GM12891 (cell line): ENCODE measurements around the gene EHD4.

Experiments
- DNase-seq: peaks from one replicate; pipeline ENCODE4 v3.0.0; 2011; ENCODE audit warnings: low spot score; ENCODE audit not compliant: insufficient read length
- FAIRE-seq: peaks from 2 replicates; lab custom pipeline; 2011; peaks lifted over from hg19 to GRCh38; lab: Jason Lieb, UNC
- PAX5 ChIP-seq: IDR thresholded peaks from 2 replicates; pipeline ENCODE4 v1.6.1; 2011; ENCODE audit warnings: low read length, moderate library complexity, mild to moderate bottlenecking; ENCODE audit not compliant: insufficient read depth, severe bottlenecking
- POLR2A ChIP-seq: IDR thresholded peaks from 2 replicates; pipeline ENCODE4 v1.6.1; 2011; ENCODE audit warnings: low read depth, low read length, control low read depth
- POLR2AphosphoS5 ChIP-seq: IDR thresholded peaks from 2 replicates; pipeline ENCODE4 v1.6.1; 2011; ENCODE audit warnings: low read depth, low read length, control low read depth
- POU2F2 ChIP-seq: IDR thresholded peaks from 2 replicates; pipeline ENCODE4 v1.6.1; 2011; ENCODE audit warnings: low read depth, mild to moderate bottlenecking, control low read depth, low read length, moderate library complexity
- SPI1 ChIP-seq: IDR thresholded peaks from 2 replicates; pipeline ENCODE4 v1.6.1; 2011; ENCODE audit warnings: low read depth, low read length, control low read depth
- TAF1 ChIP-seq: IDR thresholded peaks from 2 replicates; pipeline ENCODE4 v1.6.1; 2011; ENCODE audit warnings: low read depth, low read length, control low read depth

Gene EHD4

GRCh38 chr15:41987246-41987924 lies 15.0 kb upstream of the EHD4 start:
- DNase-seq (no peak), FAIRE-seq (no peak)
- no peak for TF ChIP-seq PAX5
- TF ChIP-seq SPI1 = no peak
- no peak for TF ChIP-seq POLR2AphosphoS5
- TF ChIP-seq TAF1 = no peak
- no peak for TF ChIP-seq POU2F2
- no peak for TF ChIP-seq POLR2A

- no peak for FAIRE-seq
- TF ChIP-seq TAF1 = no peak
- no peak for TF ChIP-seq POU2F2
- no peak for TF ChIP-seq POLR2AphosphoS5
- no peak for TF ChIP-seq PAX5
- TF ChIP-seq SPI1 = no peak
- TF ChIP-seq POLR2A = no peak
- no peak for DNase-seq
Observed at GRCh38 chr15:41985236-41986160, 13.1 kb upstream of the EHD4 start.

GRCh38 chr15:41984622-41985021 lies 12.3 kb upstream of the EHD4 start:
- FAIRE-seq = no peak
- TF ChIP-seq PAX5 = no peak
- no peak for TF ChIP-seq POU2F2
- TF ChIP-seq TAF1 = no peak
- no peak for TF ChIP-seq POLR2AphosphoS5
- no peak for TF ChIP-seq POLR2A
- no peak for TF ChIP-seq SPI1
- DNase-seq = no peak

DNA sequence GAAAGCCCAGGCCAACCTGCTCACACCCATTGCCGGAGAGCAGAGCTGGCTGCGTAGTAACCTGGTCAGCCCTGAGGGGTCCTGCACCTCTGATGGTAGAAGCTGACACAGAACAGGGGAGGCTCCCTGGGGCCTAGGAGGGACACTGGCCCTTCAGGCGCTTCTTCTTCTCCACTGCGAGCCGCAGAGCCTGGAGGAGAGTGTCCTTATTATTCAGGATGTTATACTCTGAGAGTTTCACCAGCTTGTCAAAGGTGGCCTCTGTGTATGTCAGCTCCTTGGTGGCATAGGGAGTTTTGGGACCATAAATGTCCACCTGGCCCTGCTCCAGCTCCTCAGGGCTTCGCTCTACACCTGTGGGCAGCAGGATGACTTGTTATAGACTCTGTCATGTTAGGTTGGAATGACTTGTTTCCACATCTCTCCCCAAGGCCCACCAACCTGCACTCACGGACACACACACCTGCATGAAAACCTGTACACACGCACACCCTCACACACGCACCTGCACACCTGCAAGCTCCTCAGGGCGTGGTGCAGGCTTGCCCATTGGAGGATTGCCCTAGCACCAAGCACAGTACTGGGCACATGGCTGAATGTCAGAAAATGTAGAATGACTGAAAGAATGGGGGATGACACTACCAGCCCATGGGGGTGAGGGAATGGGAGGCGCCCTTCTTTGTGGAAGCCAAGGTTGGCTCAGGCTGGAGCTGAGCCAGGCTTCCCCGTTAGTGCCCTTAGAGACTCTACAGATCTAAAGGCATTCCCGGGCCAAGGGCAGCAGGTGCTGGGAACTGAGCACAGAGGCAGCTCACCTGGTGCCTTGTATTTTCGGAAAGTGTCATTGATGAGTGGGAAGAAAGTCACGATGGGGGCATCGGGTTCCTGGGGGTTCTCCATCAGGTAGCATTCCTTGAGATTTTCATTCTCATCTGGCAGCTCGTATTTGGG lies 11.5 kb upstream of the EHD4 start:
- FAIRE-seq (no peak), DNase-seq (no peak)
- TF ChIP-seq TAF1 (no peak), SPI1 (no peak), PAX5 (no peak), POLR2AphosphoS5 (no peak), POU2F2 (no peak), POLR2A (no peak)

GRCh38 chr15:41983221-41983620 lies 10.9 kb upstream of the EHD4 start:
- no peak for FAIRE-seq
- DNase-seq = no peak
- TF ChIP-seq TAF1 (no peak), POLR2AphosphoS5 (no peak), POU2F2 (no peak), SPI1 (no peak), PAX5 (no peak), POLR2A (no peak)

- FAIRE-seq (no peak), DNase-seq (no peak)
- no peak for TF ChIP-seq TAF1
Observed at GRCh38 chr15:41982133-41982930, 10.0 kb upstream of the EHD4 start.

GRCh38 chr15:41981371-41982132 lies 9.2 kb upstream of the EHD4 start:
- FAIRE-seq = no peak
- no peak for TF ChIP-seq TAF1
- no peak for TF ChIP-seq PAX5
- no peak for TF ChIP-seq POU2F2
- TF ChIP-seq POLR2A = no peak
- TF ChIP-seq POLR2AphosphoS5 = no peak
- no peak for TF ChIP-seq SPI1
- DNase-seq = no peak
